Gastroesophageal sphincter (tissue), 4 donors: ENCODE data around the gene GAL3ST1. TPM values are rescaled to one million over a fixed set of nuclear protein-coding genes. Genes with fewer than 3 reads are reported as not detected.

ENCODE experiments used
- ATAC-seq: fragments of 150-250 bp; one replicate; pipeline ENCODE4 v1.9.1; 2016; ENCODE audit warnings: mild to moderate bottlenecking, moderate library complexity
- H3K27ac ChIP-seq, 4 donors: fragments of 200-600 bp; sonication (generic) in 3 of 4; 1 replicate in 3 of 4; 2 replicates in 1 of 4; pipeline ENCODE4 v1.5.1; 2016 to 2019
- H3K27me3 ChIP-seq: fragments of 200-600 bp; sonication (generic); one replicate; pipeline ENCODE4 v1.5.1; 2019
- H3K36me3 ChIP-seq, 2 donors: fragments of 200-600 bp; sonication (generic); one replicate each; pipeline ENCODE4 v1.5.1; 2019; ENCODE audit warnings: control low read depth in 1 of 2
- H3K4me1 ChIP-seq, 3 donors: fragments of 200-600 bp; sonication (generic); 1 replicate in 2 of 3; 2 replicates in 1 of 3; pipeline ENCODE4 v1.5.1; 2016 to 2019; ENCODE audit warnings: control low read depth in 2 of 3
- H3K4me3 ChIP-seq, 2 donors: fragments of 200-600 bp; sonication (generic); one replicate each; pipeline ENCODE4 v1.5.1; 2019; ENCODE audit warnings: mild to moderate bottlenecking in 1 of 2, moderate library complexity in 1 of 2
- H3K9me3 ChIP-seq, 3 donors: fragments of 200-600 bp; sonication (generic); one replicate each; pipeline ENCODE4 v1.5.1; 2017 to 2019; ENCODE audit warnings: control low read depth in 2 of 3
- EP300 ChIP-seq: sonication (generic); formaldehyde crosslinking; IDR thresholded peaks from one replicate; pipeline ENCODE4 v1.6.1; 2017; ENCODE audit warnings: antibody characterized with exemption, mild to moderate bottlenecking
- POLR2A ChIP-seq, 2 donors: fragments of 450-650 bp; IDR thresholded peaks; one replicate each; pipeline ENCODE4 v1.6.1; 2017; ENCODE audit warnings: antibody characterized with exemption in 2 of 2, mild to moderate bottlenecking in 2 of 2, moderate library complexity in 1 of 2
- POLR2AphosphoS5 ChIP-seq: sonication (generic); formaldehyde crosslinking; IDR thresholded peaks from one replicate; pipeline ENCODE4 v1.6.1; 2017; ENCODE audit warnings: antibody characterized with exemption
- WGBS, 2 donors: methylation state at CpG; one replicate each; pipeline ENCODE4 v1.1.5; 2018; ENCODE audit warnings: low coverage in 1 of 2; 5-methylcytosine and 5-hydroxymethylcytosine counted together
- total RNA-seq, 4 donors: library from RNA; depleted of rRNA; stranded (reverse); fragments of >200 nt; gene quantifications; one replicate each; pipeline ENCODE4 v1.1.0, GENCODE V29; 2016
- TF ChIP-seq, protein P1 (sequence below), 4 experiments: fragments of 200-600 bp in 2 of 4; fragments of 450-650 bp in 2 of 4; sonication (generic) in 1 of 4; IDR thresholded peaks; one replicate each; pipeline ENCODE4 v1.5.1; 2017 to 2019; ENCODE audit warnings: antibody characterized with exemption in 4 of 4, mild to moderate bottlenecking in 2 of 4, moderate library complexity in 2 of 4

Gene GAL3ST1
- total RNA-seq, 4 donors from 2014 or later: 0.54 to 3.0 (median 3.0) TPM

DNA sequence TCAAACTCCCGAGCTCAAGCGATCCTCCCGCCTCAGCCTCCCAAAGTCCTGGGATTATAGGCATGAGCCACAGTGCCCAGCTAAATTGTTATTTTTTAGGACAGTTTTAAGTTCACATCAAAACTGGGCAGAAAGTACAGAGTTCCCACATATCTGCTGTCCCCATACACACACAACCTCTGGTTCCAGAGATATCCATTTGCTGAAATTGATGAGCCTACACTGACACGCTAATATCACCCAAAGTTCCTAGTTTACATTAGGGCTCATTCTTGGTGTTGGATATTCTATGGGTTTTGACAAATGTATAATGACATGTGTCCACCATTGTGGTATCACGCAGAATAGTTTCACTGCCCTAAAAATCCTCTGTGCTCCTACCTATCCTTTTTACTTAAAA is 66.2 kb downstream of the GAL3ST1 start:
- Histone ChIP-seq H3K27ac (no peak overlapping the region), H3K4me1 (peaks cover 0 to 7% (median 0%) of the 10 kb centered on the region in 3 donors), H3K36me3 (no peaks in the 10 kb centered on the region), H3K9me3 (peaks cover 0 to 1% (median 0%) of the 10 kb centered on the region in 3 donors), H3K27me3 (peaks cover 63% of the 10 kb centered on the region), H3K4me3 (no peak overlapping the region)
- 69 to 100% methylated on average over 1 to 5 of the region's 5 CpGs for WGBS, 2 donors
- no peak for TF ChIP-seq POLR2A (IDR thresholded peaks at IDR 0.05)
- TF ChIP-seq POLR2AphosphoS5: no peak
- TF ChIP-seq EP300: no peak
- ATAC-seq: no peak

DNA sequence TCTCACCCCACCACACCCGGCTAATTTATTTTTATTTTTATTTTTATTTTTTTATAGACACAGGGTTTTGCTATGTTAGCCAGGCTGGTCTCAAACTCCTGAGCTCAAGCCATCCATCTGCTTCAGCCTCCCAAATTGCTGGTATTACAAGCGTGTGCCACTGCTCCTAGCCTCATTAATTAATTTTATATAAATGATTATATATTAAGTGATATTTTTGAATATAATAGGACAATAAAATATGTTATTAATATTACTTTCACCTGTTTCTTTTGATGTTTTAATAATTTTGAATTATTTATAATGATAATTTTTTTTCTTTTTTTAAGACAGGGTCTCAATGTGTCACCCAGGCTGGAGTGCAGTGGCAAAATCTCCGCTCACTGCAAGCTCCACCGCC is 66.8 kb downstream of the GAL3ST1 start:
- no peaks in the 10 kb centered on the region for H3K36me3 ChIP-seq
- peaks cover 69% of the 10 kb centered on the region for H3K27me3 ChIP-seq
- no peak for ATAC-seq
- no peak overlapping the region for H3K27ac ChIP-seq
- H3K9me3 ChIP-seq: no peaks in the 10 kb centered on the region
- H3K4me3 ChIP-seq: no peak overlapping the region
- peaks cover 0 to 7% (median 0%) of the 10 kb centered on the region in 3 donors for H3K4me1 ChIP-seq
- TF ChIP-seq POLR2A (IDR thresholded peaks at IDR 0.05) (no peak), POLR2AphosphoS5 (no peak), EP300 (no peak)
- TF ChIP-seq, protein P1, sequence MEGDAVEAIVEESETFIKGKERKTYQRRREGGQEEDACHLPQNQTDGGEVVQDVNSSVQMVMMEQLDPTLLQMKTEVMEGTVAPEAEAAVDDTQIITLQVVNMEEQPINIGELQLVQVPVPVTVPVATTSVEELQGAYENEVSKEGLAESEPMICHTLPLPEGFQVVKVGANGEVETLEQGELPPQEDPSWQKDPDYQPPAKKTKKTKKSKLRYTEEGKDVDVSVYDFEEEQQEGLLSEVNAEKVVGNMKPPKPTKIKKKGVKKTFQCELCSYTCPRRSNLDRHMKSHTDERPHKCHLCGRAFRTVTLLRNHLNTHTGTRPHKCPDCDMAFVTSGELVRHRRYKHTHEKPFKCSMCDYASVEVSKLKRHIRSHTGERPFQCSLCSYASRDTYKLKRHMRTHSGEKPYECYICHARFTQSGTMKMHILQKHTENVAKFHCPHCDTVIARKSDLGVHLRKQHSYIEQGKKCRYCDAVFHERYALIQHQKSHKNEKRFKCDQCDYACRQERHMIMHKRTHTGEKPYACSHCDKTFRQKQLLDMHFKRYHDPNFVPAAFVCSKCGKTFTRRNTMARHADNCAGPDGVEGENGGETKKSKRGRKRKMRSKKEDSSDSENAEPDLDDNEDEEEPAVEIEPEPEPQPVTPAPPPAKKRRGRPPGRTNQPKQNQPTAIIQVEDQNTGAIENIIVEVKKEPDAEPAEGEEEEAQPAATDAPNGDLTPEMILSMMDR (IDR thresholded peaks at IDR 0.05): no peak
- 81 to 89% methylated on average over 3 to 4 of the region's 4 CpGs for WGBS, 2 donors

DNA sequence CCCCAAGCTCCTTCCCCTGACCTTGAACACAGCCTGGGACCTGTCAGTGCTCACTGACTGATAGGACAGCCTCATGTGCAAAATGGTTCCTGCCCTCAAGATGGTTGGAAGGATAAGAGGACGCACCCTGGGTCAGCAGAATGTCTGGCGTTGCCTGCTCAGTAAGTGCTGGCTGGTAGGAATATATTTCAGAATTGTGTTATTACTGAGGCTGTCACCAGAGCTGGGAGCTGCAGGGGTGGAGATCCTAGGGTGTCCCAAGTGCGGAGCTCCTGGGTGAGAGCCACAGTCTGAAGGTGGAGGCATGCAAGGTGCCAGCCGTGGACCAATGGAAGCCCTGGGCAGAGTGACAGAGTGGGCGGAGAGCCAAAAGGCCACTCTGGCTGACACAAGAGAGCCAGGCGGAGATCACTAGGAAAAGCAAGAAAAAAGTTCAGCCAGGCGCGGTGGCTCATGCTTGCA is 67.9 kb downstream of the GAL3ST1 start:
- no peak overlapping the region for H3K4me3 ChIP-seq
- no peak overlapping the region for H3K27ac ChIP-seq
- peaks cover 78% of the 10 kb centered on the region for H3K27me3 ChIP-seq
- H3K4me1 ChIP-seq: peaks cover 0 to 7% (median 0%) of the 10 kb centered on the region in 3 donors
- H3K36me3 ChIP-seq: no peaks in the 10 kb centered on the region
- H3K9me3 ChIP-seq: no peaks in the 10 kb centered on the region
- no peak for ATAC-seq
- WGBS, 2 donors: 81 to 92% methylated on average over 2 to 5 of the region's 8 CpGs
- TF ChIP-seq POLR2AphosphoS5 (no peak), POLR2A (IDR thresholded peaks at IDR 0.05) (no peak), EP300 (no peak)
- TF ChIP-seq, protein P1 (IDR thresholded peaks at IDR 0.05): no peak

Other genes with a start within 250 kb of the GAL3ST1 start
- 10 to 100 TPM; 25.3 to 30.8 (median 26.0) TPM for gene TBC1D10A, start 247.7 kb downstream of the GAL3ST1 start, total RNA-seq
- 10 to 100 TPM; 46.1 to 80.8 (median 63.7) TPM for gene SF3A1, start 217.8 kb downstream of the GAL3ST1 start, total RNA-seq
- gene CCDC157, start 217.7 kb downstream of the GAL3ST1 start, total RNA-seq: 1 to 10 TPM in 3 of 4 donors, under 1 TPM in 1; 0.99 to 1.9 (median 1.5) TPM
- gene RNF215, start 187.3 kb downstream of the GAL3ST1 start, total RNA-seq: 10 to 100 TPM; 10.2 to 13.5 (median 11.7) TPM
- 10 to 100 TPM in 3 of 4 donors, 1 to 10 TPM in 1; 8.1 to 27.2 (median 15.8) TPM for gene SEC14L2, start 177.6 kb downstream of the GAL3ST1 start, total RNA-seq
- gene MTFP1, start 148.9 kb downstream of the GAL3ST1 start, total RNA-seq: 10 to 100 TPM in 1 of 4 donors, 1 to 10 TPM in 3; 1.1 to 10.3 (median 6.3) TPM
- not detected for gene SEC14L3, start 102.6 kb downstream of the GAL3ST1 start, total RNA-seq
- gene SEC14L4, start 69.0 kb downstream of the GAL3ST1 start, total RNA-seq: not detected
- 1 to 10 TPM in 1 of 4 donors, under 1 TPM in 3; 0.22 to 3.0 (median 0.54) TPM for gene SEC14L6, start 27.9 kb downstream of the GAL3ST1 start, total RNA-seq
- gene PES1, start 17.2 kb upstream of the GAL3ST1 start, total RNA-seq: 10 to 100 TPM; 35.5 to 48.9 (median 39.8) TPM
- 10 to 100 TPM; 14.2 to 42.7 (median 33.3) TPM for gene TCN2, start 32.5 kb upstream of the GAL3ST1 start, total RNA-seq
- 10 to 100 TPM in 3 of 4 donors, 1 to 10 TPM in 1; 6.5 to 13.5 (median 10.9) TPM for gene SLC35E4, start 61.1 kb upstream of the GAL3ST1 start, total RNA-seq
- gene DUSP18, start 93.2 kb upstream of the GAL3ST1 start, total RNA-seq: 10 to 100 TPM in 2 of 4 donors, 1 to 10 TPM in 2; 6.5 to 13.2 (median 8.7) TPM
- 1 to 10 TPM in 3 of 4 donors, under 1 TPM in 1; 0.35 to 3.5 (median 1.8) TPM for gene OSBP2, start 120.2 kb upstream of the GAL3ST1 start, total RNA-seq